GM19351 (cell line): ENCODE data around the gene PICALM.
"Not testable (repeated sequence)": the region's sequence is repeated elsewhere in the genome, so short reads cannot be mapped to it uniquely, and the experiment has no call there.

ENCODE experiments used
- ATAC-seq: cut with Tn5 transposase; IDR thresholded peaks from one replicate; pipeline ENCODE4 v1.9.1; 2021; ENCODE audit warnings: mild to moderate bottlenecking, moderate library complexity; ENCODE audit not compliant: unreplicated experiment

The PICALM gene

DNA sequence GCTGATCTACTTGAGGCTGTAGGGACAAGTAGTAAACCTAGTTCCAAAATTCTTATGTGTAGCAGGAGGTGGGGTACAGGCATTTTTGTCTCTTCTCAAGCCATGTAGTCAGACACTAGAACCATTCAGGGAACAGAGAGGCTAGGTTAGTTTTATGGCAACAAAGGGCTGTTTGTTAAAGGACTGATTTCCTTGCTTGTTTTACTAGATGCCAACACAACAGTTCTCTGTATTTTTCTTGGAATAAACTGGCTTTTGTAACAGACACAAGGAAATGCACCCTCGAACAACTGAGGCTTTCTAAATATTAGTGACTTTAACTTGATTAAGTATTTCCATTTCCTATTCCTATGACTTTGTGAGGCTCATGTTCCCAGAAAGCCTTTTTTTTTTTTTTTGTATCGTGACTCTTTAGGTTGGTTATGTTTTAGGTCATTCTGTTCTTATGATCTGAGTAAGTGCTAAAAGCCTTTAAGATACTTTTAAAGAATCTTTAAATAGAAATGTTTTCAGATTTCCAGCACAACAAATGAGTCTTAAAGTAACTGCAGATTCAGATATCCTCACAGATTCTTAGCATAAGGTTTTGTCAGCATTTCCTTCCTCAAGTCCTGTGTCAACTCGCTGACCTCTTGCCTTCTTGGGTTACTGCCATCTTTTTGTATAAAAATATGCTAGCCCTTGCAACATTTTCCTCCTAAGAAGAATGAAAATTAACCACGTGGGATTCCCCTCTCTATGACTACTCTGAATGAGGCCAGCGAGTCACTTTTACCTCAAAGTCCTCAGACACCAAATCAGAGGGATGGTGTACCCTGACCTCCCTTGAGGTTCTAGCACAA is 121.2 kb downstream of the PICALM start:
- peak; percentile 53 for ATAC-seq

DNA sequence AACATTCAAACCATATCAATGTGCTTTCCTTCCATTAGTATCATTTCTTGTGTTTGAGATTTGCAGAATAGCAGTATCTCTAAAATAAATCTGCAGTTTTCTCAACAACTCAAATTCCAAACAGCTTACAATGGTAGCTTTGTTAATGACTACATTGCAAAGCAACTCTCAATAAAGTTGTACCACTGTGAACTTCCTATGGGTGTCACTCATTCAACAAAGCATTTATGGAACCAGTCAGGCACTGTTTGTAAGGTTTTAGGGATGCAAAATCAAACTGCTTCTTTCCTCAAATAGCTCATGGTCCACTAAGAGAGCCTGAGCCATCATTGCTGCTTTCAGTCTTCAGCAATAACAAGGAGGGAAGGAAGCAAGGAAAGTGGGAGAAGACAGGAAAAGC is 122.7 kb downstream of the PICALM start:
- ATAC-seq, result no peak

DNA sequence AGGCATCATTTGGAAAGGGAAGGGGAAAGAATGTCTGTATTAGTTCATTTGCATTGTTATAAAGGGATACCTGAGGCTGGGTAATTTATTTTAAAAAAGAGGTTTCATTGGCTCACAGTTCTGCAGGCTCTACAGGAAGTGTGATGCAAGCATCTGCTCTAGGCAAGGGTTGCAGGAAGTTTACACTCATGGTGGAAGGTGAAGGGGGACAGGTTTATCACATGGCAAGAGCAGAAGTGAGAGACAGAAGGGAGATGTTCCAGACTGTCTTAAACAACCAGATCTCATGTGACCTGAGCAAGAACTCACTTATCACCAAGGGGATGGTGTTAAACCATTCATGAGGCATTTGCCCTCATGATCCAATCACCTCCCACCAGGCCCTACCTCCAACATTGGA is 123.1 kb downstream of the PICALM start:
- no peak for ATAC-seq

GRCh38 chr11:85945296-85945695 is 123.6 kb downstream of the PICALM start:
- no peak for ATAC-seq

DNA sequence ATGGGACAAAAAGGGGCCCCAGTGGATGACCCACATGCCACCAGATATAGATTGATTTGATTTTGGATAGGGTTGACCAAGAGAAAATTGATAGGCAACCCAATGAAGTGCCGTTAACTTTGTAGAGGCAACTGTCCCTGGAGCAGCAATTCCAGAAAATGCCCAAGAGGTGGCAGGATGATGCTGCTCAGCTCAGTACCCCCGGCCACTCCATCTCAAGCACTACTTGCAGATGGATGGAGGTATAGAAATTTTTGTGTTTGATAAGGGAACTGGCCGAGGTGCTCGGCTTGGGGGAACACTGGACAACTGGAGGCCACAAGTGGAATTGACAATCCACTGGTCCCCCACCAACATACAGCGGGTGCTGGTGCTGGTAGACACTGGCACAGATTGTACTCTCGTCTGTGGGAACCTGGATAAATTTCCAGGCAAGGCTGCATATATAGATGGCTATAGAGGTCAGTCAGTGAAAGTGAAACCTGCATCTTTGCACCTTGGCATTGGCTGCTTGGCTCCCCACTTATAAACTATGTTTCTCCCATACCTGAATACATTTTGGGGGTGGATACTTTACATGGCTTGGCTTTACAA is 127.4 kb downstream of the PICALM start:
- peak; percentile 86 for ATAC-seq

DNA sequence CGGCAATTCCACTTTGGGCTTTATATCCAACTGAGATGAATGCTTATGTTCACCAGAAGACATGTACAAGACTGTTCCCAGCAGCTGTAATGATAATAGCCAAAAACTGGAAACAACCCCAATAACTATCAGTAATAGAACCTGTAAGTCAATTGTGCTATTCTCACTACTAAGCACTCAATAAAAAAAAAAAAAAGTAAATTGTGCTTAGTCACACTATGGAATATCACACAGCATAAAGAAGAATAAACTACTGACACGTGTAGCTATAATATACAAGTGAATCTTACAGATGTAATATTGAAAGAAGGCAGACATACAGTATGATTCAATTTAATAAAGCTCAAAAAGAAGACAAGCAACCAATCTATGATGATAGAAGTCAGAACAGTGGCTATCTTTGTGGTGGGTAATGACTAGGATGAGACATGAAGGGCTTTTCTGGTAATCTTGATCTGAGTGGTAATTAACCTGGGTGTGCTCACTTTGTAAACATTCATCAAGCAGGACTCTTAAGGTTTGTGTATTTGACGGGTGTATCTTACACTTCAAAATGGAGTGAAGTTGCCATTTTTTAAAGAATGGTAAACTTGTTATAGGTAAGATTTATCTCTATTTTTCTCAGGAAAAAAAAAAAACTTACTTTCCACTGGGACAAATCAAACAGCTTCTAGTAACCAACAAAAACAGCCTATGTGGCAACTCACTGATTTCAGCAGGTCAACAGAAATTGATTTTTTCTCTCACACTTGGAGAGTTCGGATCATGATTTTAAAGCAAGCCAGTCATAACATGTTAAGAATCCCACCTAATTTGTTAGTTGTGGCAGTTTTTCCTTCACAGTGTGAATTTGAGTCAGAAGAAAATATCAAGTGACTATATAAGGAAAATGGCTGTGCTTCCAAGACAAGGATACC is 129.5 kb downstream of the PICALM start:
- no peak for ATAC-seq

GRCh38 chr11:85937835-85938234 is 131.0 kb downstream of the PICALM start:
- ATAC-seq, result no peak

- no peak for ATAC-seq
Measured at GRCh38 chr11:85935751-85936150, 133.1 kb downstream of the PICALM start.

- no peak for ATAC-seq
Measured at GRCh38 chr11:85934596-85935169, 134.2 kb downstream of the PICALM start.

DNA sequence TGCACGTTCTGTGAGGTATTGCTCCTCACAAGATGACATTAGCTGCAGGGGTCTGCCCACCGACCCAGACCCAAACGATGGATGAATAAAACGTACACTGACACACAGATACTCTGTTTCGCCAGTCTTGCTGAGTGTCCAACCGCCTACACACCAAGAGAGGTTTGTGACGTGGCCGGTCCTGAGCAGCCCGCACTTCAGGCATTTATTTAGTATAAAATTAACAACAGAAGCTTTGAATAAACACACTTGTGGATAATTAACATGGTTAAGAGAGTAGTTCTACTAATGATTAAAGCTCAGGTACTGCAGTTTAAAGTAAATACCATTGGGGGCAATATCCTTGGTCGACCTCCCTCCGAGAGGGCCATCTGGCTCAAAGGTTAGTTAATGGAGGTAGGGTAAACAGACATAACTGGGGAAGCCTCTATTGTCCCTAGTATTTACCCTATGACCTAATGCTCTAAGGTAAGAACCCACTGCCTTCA is 138.0 kb downstream of the PICALM start:
- no peak for ATAC-seq

DNA sequence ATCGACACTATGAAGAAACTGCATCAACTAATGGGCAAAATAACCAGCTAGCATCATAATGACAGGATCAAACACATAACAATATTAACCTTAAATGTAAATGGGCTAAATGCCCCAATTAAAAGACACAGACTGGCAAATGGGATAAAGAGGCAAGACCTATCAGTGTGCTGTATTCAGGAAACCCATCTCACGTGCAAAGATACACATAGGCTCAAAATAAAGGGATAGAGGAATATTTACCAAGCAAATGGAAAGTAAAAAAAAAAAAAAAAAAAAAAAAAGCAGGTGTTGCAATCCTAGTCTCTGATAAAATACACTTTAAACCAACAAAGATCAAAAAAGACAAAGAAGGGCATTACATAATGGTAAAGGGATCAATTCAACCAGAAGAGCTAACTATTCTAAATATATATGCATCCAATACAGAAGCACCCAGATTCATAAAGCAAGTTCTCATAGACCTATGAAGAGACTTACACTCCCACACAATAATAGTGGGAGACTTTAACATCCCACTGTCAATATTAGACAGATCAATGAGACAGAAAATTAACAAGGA is 142.2 kb downstream of the PICALM start:
- not testable (repeated sequence) for ATAC-seq

- ATAC-seq, result no peak
Measured at GRCh38 chr11:85923455-85923854, 145.4 kb downstream of the PICALM start.

DNA sequence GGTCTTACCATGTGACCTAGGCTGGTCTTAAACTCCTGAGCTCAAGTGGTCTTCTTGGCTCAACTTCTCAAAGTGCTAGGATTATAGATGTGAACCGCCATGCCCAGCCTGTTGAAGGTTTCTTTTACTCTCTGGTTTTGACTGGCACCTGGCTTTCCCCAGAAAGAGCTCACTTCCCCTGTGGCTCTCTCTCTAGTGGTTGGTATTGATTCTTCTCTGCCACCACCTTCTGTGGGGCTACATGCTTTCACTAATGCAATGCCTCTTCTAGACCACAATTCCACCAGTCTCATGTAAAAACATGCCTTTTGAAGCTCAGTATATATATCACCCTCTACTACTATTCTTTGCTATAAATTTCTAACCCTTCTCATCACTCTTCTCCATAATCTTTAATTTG is 146.5 kb downstream of the PICALM start:
- ATAC-seq, result peak; percentile 64

DNA sequence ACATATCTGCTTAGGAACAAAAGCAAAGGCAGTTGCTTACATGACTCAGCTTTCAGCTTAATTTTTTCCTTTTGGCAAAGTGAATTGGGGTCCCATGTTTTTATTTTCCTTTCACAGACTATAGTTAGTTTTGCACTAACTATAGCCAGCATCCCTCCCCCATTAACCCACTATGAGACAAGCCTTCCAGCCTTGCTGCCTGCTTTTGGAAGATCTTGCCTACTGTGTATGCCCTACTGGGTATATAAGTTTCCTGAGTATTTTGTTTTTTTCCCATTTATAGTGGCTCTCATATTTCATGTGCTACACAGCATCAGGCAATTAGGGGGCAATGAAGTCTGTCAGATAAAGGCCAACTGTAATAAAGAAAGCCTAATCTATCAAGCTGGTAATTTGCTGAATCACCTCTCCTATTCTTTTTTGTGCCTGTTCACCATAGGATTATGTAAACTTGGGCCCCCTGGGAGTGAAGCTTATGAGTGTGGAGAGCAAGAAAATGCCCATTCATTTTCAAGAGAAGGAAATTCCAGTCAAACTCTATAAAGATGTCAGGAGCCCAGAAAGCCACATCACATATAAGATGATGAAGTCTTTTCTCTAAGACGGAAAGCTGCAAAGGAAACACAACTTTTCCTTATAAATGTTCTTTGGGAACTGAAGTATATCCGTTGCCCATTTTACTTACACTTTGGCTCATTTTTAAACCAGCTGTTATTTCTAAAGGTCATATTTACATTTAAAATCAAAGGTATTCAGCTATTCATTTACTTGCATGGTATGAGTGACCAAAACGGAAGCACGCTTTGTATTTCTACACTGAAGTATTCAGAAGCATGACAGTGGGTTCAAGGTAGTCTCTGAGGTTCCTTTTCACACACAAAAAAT is 149.7 kb downstream of the PICALM start:
- no peak for ATAC-seq

DNA sequence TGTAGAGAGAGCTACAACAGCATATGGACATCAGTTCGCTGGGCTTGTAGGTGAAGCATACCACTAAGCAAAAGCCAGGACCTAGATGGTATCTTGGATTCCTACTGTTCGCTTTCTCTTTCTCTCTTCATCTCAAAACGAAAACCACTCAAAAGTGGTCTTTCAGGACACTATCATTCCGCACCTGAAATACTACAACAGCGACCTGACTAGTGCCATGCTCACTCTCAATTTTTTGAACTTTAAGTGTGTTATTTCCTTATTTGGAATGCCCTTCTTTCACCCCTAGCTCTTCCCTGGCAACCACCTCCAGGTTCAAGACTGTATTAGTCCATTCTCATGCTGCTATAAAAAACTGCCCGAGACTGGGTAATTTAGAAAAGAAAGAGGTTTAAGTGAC is 154.5 kb downstream of the PICALM start:
- ATAC-seq, result no peak

DNA sequence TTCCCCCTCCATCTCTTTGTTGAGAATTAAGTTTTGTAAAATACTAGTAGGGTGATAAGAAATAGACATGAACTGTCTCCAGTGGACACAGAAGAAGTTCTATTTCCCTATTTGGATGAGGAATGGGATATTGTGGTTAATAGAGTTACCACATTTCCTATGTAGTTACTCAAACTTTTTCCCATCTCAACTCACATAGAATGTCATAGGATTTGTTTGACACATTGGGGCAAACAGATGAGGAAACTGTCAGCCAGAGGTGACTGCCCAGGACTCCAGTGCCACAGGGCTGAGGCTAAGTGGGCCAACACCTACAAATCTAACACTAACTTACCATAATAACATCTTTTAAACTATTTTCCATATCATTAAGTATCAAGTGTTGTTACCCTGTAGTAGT is 155.4 kb downstream of the PICALM start:
- ATAC-seq, result no peak

DNA sequence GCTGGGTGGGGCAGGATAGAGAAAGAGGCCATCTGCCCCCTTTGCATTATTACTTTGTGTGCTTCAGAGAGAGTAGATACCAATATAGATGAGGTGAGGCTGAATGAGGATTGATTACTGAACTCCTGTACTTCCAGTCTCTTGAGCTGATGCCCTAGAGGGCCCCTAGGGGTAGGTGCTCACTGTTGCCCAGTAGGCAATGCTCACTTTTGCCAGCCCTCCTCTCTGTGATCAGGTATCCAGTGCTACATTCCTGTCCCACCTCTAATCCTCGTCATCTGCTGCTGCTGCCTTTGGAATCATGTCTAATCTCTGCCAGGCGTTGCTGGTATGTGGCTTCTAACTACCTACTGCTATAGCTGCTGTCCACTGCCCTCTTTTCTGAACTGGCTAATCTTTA is 156.5 kb downstream of the PICALM start:
- ATAC-seq, result no peak
